GM18858 (cell line): Measurements from ENCODE around the gene CLCN6.

Experiments used
- ATAC-seq: cut with Tn5 transposase; IDR thresholded peaks from one replicate; pipeline ENCODE4 v1.9.1; 2021; ENCODE audit not compliant: unreplicated experiment

Gene CLCN6

GRCh38 chr1:11823366-11824137, 17.6 kb downstream of the CLCN6 start:
- ATAC-seq, result no peak

GRCh38 chr1:11825131-11825530, 19.1 kb downstream of the CLCN6 start:
- no peak for ATAC-seq

GRCh38 chr1:11826946-11827345, 21.0 kb downstream of the CLCN6 start:
- ATAC-seq, result no peak

- ATAC-seq, result no peak
Observed at GRCh38 chr1:11828511-11828910, 22.5 kb downstream of the CLCN6 start.

GRCh38 chr1:11831945-11832725, 26.1 kb downstream of the CLCN6 start:
- no peak for ATAC-seq

GRCh38 chr1:11833497-11833896, 27.5 kb downstream of the CLCN6 start:
- no peak for ATAC-seq

GRCh38 chr1:11833900-11834299, 27.9 kb downstream of the CLCN6 start:
- ATAC-seq, result no peak

- no peak for ATAC-seq
Observed at GRCh38 chr1:11835441-11836225, 29.6 kb downstream of the CLCN6 start.

GRCh38 chr1:11836955-11837766, 31.2 kb downstream of the CLCN6 start:
- no peak for ATAC-seq

- ATAC-seq, result no peak
Observed at GRCh38 chr1:11837767-11838348, 31.9 kb downstream of the CLCN6 start.

GRCh38 chr1:11838349-11839272, 32.6 kb downstream of the CLCN6 start:
- ATAC-seq, result no peak

GRCh38 chr1:11839727-11840705, 34.0 kb downstream of the CLCN6 start:
- no peak for ATAC-seq

- ATAC-seq, result no peak
Observed at GRCh38 chr1:11841245-11842153, 35.5 kb downstream of the CLCN6 start.

- ATAC-seq, result no peak
Observed at GRCh38 chr1:11842154-11843041, 36.4 kb downstream of the CLCN6 start.

GRCh38 chr1:11845641-11846335, 39.8 kb downstream of the CLCN6 start:
- ATAC-seq, result no peak
